ENCODE data around the gene DLG1. TPM values are rescaled to one million over a fixed set of nuclear protein-coding genes. Genes with fewer than 3 reads are reported as not detected.

The DLG1 gene
- total RNA-seq, 1 donor from 2014 or later: 99.6 TPM

DNA sequence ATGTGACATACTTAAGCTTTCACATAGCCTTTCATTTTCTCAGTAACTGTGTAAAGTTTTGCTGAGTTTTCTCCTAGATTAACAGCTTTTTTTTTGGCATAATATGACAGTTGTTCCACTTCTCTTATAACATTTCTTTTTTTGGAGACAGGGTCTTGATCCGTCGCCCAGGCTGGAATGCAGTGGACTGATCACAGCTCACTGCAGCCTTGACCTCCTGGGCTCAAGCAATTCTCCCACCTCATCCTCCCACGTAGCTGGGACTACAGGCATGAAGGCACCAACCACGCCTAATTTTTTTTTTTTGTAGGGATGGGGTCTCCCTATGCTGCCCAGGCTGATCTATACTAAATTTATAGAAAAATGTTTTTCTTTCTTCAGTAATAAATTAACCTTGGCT is 30.1 kb downstream of the DLG1 start:
- Mint-ChIP-seq H3K27me3 (no peaks in the 10 kb centered on the region), H3K27ac (no peak overlapping the region), H3K4me3 (ENCODE audit: low read depth) (no peak overlapping the region)

DNA sequence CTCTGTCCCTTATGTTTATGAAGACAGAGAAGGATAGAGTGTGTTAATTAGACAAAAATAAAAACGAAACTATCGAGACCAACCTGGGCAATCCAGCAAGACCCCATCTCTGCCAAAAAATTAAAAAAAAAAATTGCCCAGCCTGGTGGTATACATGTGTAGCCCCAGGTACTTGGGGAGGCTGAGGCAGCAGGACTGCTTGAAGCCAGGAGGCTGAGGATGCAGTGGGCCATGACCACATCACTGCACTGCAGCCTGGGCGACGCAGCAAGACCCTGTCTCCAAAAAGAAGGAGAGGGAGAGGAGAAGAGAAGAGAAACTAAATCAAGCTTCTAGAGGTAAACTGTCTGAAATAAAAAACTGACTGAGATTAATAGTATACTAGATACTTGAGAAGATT is 32.1 kb downstream of the DLG1 start:
- no peak overlapping the region for H3K27ac Mint-ChIP-seq

More for the DNA sequence above, 30.1 kb downstream of the DLG1 start:
- TF ChIP-seq, protein P1, sequence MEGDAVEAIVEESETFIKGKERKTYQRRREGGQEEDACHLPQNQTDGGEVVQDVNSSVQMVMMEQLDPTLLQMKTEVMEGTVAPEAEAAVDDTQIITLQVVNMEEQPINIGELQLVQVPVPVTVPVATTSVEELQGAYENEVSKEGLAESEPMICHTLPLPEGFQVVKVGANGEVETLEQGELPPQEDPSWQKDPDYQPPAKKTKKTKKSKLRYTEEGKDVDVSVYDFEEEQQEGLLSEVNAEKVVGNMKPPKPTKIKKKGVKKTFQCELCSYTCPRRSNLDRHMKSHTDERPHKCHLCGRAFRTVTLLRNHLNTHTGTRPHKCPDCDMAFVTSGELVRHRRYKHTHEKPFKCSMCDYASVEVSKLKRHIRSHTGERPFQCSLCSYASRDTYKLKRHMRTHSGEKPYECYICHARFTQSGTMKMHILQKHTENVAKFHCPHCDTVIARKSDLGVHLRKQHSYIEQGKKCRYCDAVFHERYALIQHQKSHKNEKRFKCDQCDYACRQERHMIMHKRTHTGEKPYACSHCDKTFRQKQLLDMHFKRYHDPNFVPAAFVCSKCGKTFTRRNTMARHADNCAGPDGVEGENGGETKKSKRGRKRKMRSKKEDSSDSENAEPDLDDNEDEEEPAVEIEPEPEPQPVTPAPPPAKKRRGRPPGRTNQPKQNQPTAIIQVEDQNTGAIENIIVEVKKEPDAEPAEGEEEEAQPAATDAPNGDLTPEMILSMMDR (IDR thresholded peaks at IDR 0.05; ENCODE audit: unreplicated experiment): no peak
- Mint-ChIP-seq H3K9me3 (ENCODE audit: low read depth) (no peaks in the 10 kb centered on the region), H3K4me1 (ENCODE audit: low read depth) (peaks cover 15% of the 10 kb centered on the region), H3K36me3 (ENCODE audit: insufficient read depth) (peaks cover 8% of the 10 kb centered on the region)
- no peak for DNase-seq (ENCODE audit: low spot score, unreplicated experiment)

DNA sequence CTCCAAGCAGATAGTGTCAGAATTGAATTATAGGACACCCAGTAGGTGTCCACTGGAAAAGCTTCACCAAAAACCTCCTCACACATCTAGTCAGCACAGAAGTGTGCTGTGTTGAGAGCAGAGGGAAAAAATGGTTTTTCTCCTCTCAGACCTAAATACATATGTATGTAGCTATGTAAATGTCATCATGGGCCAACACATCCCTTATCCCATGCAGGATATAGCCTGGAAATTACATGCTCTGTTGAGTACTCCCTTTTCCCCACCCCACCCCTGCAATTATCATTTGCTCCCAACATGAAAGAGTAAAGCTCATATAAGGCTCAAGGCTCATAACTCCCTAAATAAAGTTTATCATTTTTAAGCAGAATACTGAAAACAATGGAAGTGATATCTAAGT is 35.7 kb downstream of the DLG1 start:
- no peak for DNase-seq (ENCODE audit: low spot score, unreplicated experiment)
- peaks cover 9% of the 10 kb centered on the region for H3K4me1 Mint-ChIP-seq (ENCODE audit: low read depth)
- H3K36me3 Mint-ChIP-seq (ENCODE audit: insufficient read depth): peaks cover 10% of the 10 kb centered on the region
- H3K27ac Mint-ChIP-seq: no peak overlapping the region
- no peaks in the 10 kb centered on the region for H3K27me3 Mint-ChIP-seq
- no peak overlapping the region for H3K4me3 Mint-ChIP-seq (ENCODE audit: low read depth)
- H3K9me3 Mint-ChIP-seq (ENCODE audit: low read depth): no peaks in the 10 kb centered on the region
- TF ChIP-seq, protein P1 (IDR thresholded peaks at IDR 0.05; ENCODE audit: unreplicated experiment): no peak

More for the DNA sequence above, 32.1 kb downstream of the DLG1 start:
- H3K4me1 Mint-ChIP-seq (ENCODE audit: low read depth): peaks cover 15% of the 10 kb centered on the region
- TF ChIP-seq, protein P1 (IDR thresholded peaks at IDR 0.05; ENCODE audit: unreplicated experiment): no peak
- no peaks in the 10 kb centered on the region for H3K27me3 Mint-ChIP-seq
- H3K4me3 Mint-ChIP-seq (ENCODE audit: low read depth): no peak overlapping the region
- H3K9me3 Mint-ChIP-seq (ENCODE audit: low read depth): no peaks in the 10 kb centered on the region
- no peak for DNase-seq (ENCODE audit: low spot score, unreplicated experiment)
- peaks cover 10% of the 10 kb centered on the region for H3K36me3 Mint-ChIP-seq (ENCODE audit: insufficient read depth)

DNA sequence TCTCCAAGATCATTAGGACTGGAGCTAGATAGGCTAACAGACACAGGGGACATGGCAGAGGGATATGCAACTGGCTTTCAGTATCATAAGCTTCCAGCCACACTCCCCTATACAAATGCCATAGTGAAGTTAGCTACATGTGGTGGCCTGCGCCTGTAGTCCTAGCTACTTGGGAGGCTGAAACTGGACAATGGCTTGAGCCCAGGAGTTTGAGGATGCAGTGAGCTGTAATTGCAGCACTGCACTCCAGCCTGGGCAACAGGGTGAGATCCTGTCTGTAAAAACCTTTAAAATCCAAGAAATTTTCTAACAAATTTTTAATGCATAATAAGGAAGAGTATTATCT is 37.3 kb downstream of the DLG1 start:
- no peak for DNase-seq (ENCODE audit: low spot score, unreplicated experiment)
- peaks cover 10% of the 10 kb centered on the region for H3K36me3 Mint-ChIP-seq (ENCODE audit: insufficient read depth)
- H3K4me3 Mint-ChIP-seq (ENCODE audit: low read depth): no peak overlapping the region
- no peak overlapping the region for H3K27ac Mint-ChIP-seq
- TF ChIP-seq, protein P1 (IDR thresholded peaks at IDR 0.05; ENCODE audit: unreplicated experiment): no peak
- peaks cover 2% of the 10 kb centered on the region for H3K4me1 Mint-ChIP-seq (ENCODE audit: low read depth)
- H3K9me3 Mint-ChIP-seq (ENCODE audit: low read depth): no peaks in the 10 kb centered on the region
- H3K27me3 Mint-ChIP-seq: no peaks in the 10 kb centered on the region

DNA sequence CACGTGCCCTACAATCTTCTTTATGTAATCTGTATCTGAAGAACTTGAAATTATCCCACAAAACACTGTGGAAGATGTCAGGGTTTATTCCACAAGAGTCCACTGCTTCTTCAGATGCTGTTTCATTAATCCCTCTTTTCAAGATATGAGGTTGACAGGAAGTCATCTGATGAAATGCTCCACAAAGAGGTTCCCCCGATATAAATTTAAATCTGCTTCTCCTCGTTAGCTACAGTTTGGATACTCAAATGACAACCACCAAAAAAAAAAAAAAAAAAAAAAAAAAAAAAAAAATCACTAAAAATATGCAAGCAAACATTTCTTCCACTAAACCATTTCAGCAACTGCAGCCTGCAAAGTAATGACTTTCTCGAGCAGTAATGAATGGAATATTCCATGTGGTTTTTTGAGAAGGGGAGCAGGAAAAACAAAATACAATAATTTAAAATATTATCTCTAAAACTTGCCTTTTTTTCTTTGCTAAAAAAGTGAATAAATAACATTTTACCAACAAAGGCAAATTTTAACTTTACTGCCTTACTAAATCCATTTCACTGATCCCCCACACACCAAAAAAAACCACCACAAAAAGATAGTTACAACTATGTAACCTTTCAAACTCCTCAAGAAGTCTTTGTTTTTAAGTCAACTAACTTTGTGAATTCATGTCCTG is 37.8 kb downstream of the DLG1 start:
- Mint-ChIP-seq H3K4me1 (ENCODE audit: low read depth) (peaks cover 2% of the 10 kb centered on the region), H3K27me3 (no peaks in the 10 kb centered on the region), H3K27ac (peak overlapping the region; percentile 44), H3K36me3 (ENCODE audit: insufficient read depth) (peaks cover 8% of the 10 kb centered on the region), H3K9me3 (ENCODE audit: low read depth) (no peaks in the 10 kb centered on the region), H3K4me3 (ENCODE audit: low read depth) (no peak overlapping the region)
- DNase-seq (ENCODE audit: low spot score, unreplicated experiment): no peak
- TF ChIP-seq, protein P1 (IDR thresholded peaks at IDR 0.05; ENCODE audit: unreplicated experiment): no peak
